ENCODE results near the gene KLHL29. TPM values are rescaled to one million over a fixed set of nuclear protein-coding genes. Genes with fewer than 3 reads are reported as not detected.

The KLHL29 gene
- total and polyA plus RNA-seq, 10 donors = 1.5 to 30.5 (median 9.4) TPM

DNA sequence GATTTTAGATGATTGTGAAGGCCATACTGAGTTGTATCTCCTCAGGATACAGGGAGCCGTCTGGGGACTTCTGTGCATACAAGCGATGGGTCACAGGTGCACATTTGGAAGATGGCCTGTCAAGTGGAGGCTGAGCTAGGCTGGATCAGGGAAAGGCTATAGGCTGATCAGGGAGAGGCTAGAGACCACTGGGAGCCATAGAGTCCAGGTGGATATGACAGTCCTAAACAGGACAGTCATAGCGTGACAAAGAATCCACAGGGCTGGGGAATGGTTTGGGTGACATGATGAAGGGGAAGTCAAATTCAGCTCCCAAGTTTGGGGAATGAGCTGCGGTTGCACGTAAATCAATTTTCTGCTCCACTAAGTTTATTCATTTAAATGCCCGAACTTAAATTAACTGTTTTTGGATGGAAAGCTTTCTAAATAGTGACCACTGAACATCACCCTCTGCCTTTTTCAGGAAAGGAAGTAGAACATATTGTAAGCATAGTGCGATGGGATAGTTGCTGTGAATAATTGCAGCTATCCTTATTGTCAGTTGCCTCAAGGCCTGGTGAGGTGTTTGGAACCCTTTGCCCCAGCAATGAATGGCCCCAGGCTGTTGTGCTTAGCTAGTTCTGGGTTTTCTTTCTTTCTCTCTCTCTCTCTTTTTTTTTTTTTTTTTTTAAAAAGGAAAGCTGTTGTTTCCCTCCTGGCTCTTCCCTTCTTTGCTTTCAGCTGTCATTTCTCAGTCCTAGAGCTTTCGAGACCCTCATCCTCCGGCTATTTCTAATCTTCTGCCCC, 50.5 kb downstream of the KLHL29 start:
- DNase-seq = peak; percentile 38
- H3K27me3 ChIP-seq (replicated peaks in 1 of 7) = peaks cover 0 to 6% (median 0%) of the 10 kb centered on the region in 7 donors
- no peak overlapping the region for H3K27ac ChIP-seq
- intact Hi-C loops (cut with DNase I; ENCODE audit: low total_unique reads) = no loop called here
- H3K4me3 ChIP-seq = no peak overlapping the region
- H3K4me1 ChIP-seq = no peaks in the 10 kb centered on the region
- TF ChIP-seq POLR2AphosphoS5 (IDR thresholded peaks at IDR 0.05) (no peak), POLR2A (IDR thresholded peaks at IDR 0.05) (no peak), CTCF (IDR thresholded peaks at IDR 0.05 in 8 of 11, conservative IDR thresholded peaks at IDR 0.05 in 3 of 11) (no peak)
- no peaks in the 10 kb centered on the region for H3K36me3 ChIP-seq
- H3K9me3 ChIP-seq = peaks cover 0 to 7% (median 2%) of the 10 kb centered on the region in 8 donors
- 73 to 82% (median 77%) methylated on average over 9 of the region's 9 CpGs for WGBS, 5 donors

GRCh38 chr2:23436346-23437098, 51.5 kb downstream of the KLHL29 start:
- no peaks in the 10 kb centered on the region for H3K36me3 ChIP-seq
- intact Hi-C loops (cut with DNase I; ENCODE audit: low total_unique reads) = no loop called here
- no peak overlapping the region for H3K4me3 ChIP-seq
- no peaks in the 10 kb centered on the region for H3K4me1 ChIP-seq
- H3K27ac ChIP-seq = no peak overlapping the region
- TF ChIP-seq POLR2A (IDR thresholded peaks at IDR 0.05) (no peak), POLR2AphosphoS5 (IDR thresholded peaks at IDR 0.05) (no peak), CTCF (IDR thresholded peaks at IDR 0.05 in 8 of 11, conservative IDR thresholded peaks at IDR 0.05 in 3 of 11) (no peak)
- H3K9me3 ChIP-seq = peaks cover 0 to 11% (median 5%) of the 10 kb centered on the region in 8 donors
- H3K27me3 ChIP-seq (replicated peaks in 1 of 7) = peaks cover 0 to 6% (median 0%) of the 10 kb centered on the region in 7 donors
- peak; percentile 53 for DNase-seq
- WGBS, 5 donors = 53 to 72% (median 59%) methylated on average over 16 of the region's 16 CpGs

DNA sequence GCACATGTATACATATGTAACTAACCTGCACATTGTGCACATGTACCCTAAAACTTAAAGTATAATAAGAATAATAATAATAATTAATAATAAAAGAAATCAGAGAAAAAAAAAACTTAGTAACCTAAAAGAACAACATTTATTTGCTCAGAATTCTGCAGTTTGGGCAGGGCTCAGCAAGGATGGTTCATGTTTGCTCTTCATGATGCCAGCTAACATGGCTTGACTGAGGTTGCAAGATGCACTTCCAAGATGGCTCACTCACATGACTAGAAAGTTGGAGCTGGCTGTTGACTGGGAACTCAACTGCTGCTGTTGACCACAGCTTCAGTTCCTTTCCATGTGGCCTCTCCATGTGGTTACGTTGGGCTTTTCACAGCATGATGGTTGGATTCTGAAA, 56.4 kb downstream of the KLHL29 start:
- H3K4me1 ChIP-seq = no peaks in the 10 kb centered on the region
- intact Hi-C loops (cut with DNase I; ENCODE audit: low total_unique reads) = no loop called here
- no peak for TF ChIP-seq CTCF (IDR thresholded peaks at IDR 0.05 in 8 of 11, conservative IDR thresholded peaks at IDR 0.05 in 3 of 11)
- no peak for TF ChIP-seq POLR2A (IDR thresholded peaks at IDR 0.05)
- TF ChIP-seq POLR2AphosphoS5 (IDR thresholded peaks at IDR 0.05) = no peak
- no peak for DNase-seq
- H3K36me3 ChIP-seq = no peaks in the 10 kb centered on the region
- H3K4me3 ChIP-seq = no peak overlapping the region
- 77 to 100% (median 92%) methylated on average over 1 of the region's 1 CpG for WGBS, 5 donors
- H3K27me3 ChIP-seq (replicated peaks in 1 of 7) = peaks cover 0 to 13% (median 0%) of the 10 kb centered on the region in 7 donors
- H3K9me3 ChIP-seq = peaks cover 0 to 21% (median 13%) of the 10 kb centered on the region in 8 donors
- no peak overlapping the region for H3K27ac ChIP-seq

GRCh38 chr2:23445450-23445868, 60.5 kb downstream of the KLHL29 start:
- WGBS, 5 donors = 39 to 67% (median 57%) methylated on average over 4 of the region's 4 CpGs
- peaks cover 0 to 12% (median 0%) of the 10 kb centered on the region in 6 donors for H3K4me1 ChIP-seq

More at GRCh38 chr2:23445450-23445868, 60.5 kb downstream of the KLHL29 start:
- Histone ChIP-seq H3K27ac (no peak overlapping the region), H3K4me3 (no peak overlapping the region), H3K36me3 (no peaks in the 10 kb centered on the region), H3K9me3 (peaks cover 0 to 16% (median 11%) of the 10 kb centered on the region in 8 donors), H3K27me3 (replicated peaks in 1 of 7) (peaks cover 0 to 9% (median 0%) of the 10 kb centered on the region in 7 donors)
- no peak for TF ChIP-seq POLR2AphosphoS5 (IDR thresholded peaks at IDR 0.05)
- TF ChIP-seq CTCF (IDR thresholded peaks at IDR 0.05 in 8 of 11, conservative IDR thresholded peaks at IDR 0.05 in 3 of 11) = no peak
- no peak for TF ChIP-seq POLR2A (IDR thresholded peaks at IDR 0.05)
- DNase-seq = no peak
- intact Hi-C loops (cut with DNase I; ENCODE audit: low total_unique reads) = no loop called here
